Mucosa of stomach (tissue), 1 donor: ENCODE data around the gene INHBE.
A peak's percentile ranks its signal among the peaks of the same experiment; 100 is the strongest.

Experiments
- H3K27me3 ChIP-seq: one replicate; pipeline ENCODE4 v1.7.0; 2013; ENCODE audit warnings: mild to moderate bottlenecking, low read length; ENCODE audit not compliant: control insufficient read depth, insufficient read depth
- H3K36me3 ChIP-seq: one replicate; pipeline ENCODE4 v1.7.0; 2013; ENCODE audit warnings: low read length; ENCODE audit not compliant: control insufficient read depth, insufficient read depth
- H3K4me1 ChIP-seq: one replicate; pipeline ENCODE4 v1.7.0; 2013; ENCODE audit warnings: mild to moderate bottlenecking, low read length; ENCODE audit not compliant: control insufficient read depth, insufficient read depth
- H3K4me3 ChIP-seq: one replicate; pipeline ENCODE4 v1.7.0; 2013; ENCODE audit warnings: low read length
- H3K9ac ChIP-seq: one replicate; pipeline ENCODE4 v1.7.0; 2013; ENCODE audit warnings: mild to moderate bottlenecking, low read length, moderate library complexity
- H3K9me3 ChIP-seq: one replicate; pipeline ENCODE4 v1.7.0; 2013; ENCODE audit warnings: mild to moderate bottlenecking, low read length, moderate library complexity; ENCODE audit not compliant: control insufficient read depth
- donor health status: Pancreatic carcinoma.

The INHBE gene

GRCh38 chr12:57474430-57474829 lies 19.3 kb downstream of the INHBE start:
- Histone ChIP-seq H3K4me1 (peaks cover 28% of the 10 kb centered on the region), H3K4me3 (no peak overlapping the region), H3K36me3 (no peaks in the 10 kb centered on the region), H3K27me3 (peaks cover 68% of the 10 kb centered on the region), H3K9ac (no peak overlapping the region), H3K9me3 (no peaks in the 10 kb centered on the region)

- Histone ChIP-seq H3K9me3 (no peaks in the 10 kb centered on the region), H3K9ac (no peak overlapping the region), H3K36me3 (no peaks in the 10 kb centered on the region), H3K27me3 (peaks cover 68% of the 10 kb centered on the region), H3K4me3 (no peak overlapping the region), H3K4me1 (peaks cover 28% of the 10 kb centered on the region)
Measured at GRCh38 chr12:57474862-57475261, 19.8 kb downstream of the INHBE start.

GRCh38 chr12:57475271-57476161 lies 20.4 kb downstream of the INHBE start:
- Histone ChIP-seq H3K9me3 (no peaks in the 10 kb centered on the region), H3K9ac (no peak overlapping the region), H3K36me3 (no peaks in the 10 kb centered on the region), H3K4me3 (no peak overlapping the region), H3K4me1 (peaks cover 28% of the 10 kb centered on the region), H3K27me3 (peaks cover 68% of the 10 kb centered on the region)

- Histone ChIP-seq H3K9ac (peak overlapping the region; percentile 33), H3K27me3 (peaks cover 68% of the 10 kb centered on the region), H3K4me1 (peaks cover 22% of the 10 kb centered on the region), H3K9me3 (no peaks in the 10 kb centered on the region), H3K36me3 (no peaks in the 10 kb centered on the region), H3K4me3 (no peak overlapping the region)
Measured at GRCh38 chr12:57476162-57476992, 21.3 kb downstream of the INHBE start.

- H3K27me3 ChIP-seq = peaks cover 65% of the 10 kb centered on the region
- peak overlapping the region; percentile 33 for H3K9ac ChIP-seq
- H3K9me3 ChIP-seq = no peaks in the 10 kb centered on the region
- no peaks in the 10 kb centered on the region for H3K36me3 ChIP-seq
- no peak overlapping the region for H3K4me3 ChIP-seq
- H3K4me1 ChIP-seq = peaks cover 16% of the 10 kb centered on the region
Measured at GRCh38 chr12:57476993-57477709, 22.0 kb downstream of the INHBE start.

GRCh38 chr12:57477710-57478681 lies 22.9 kb downstream of the INHBE start:
- peak overlapping the region; percentile 7 for H3K9ac ChIP-seq
- H3K4me3 ChIP-seq = no peak overlapping the region
- H3K9me3 ChIP-seq = no peaks in the 10 kb centered on the region
- H3K36me3 ChIP-seq = no peaks in the 10 kb centered on the region
- peaks cover 16% of the 10 kb centered on the region for H3K4me1 ChIP-seq
- peaks cover 60% of the 10 kb centered on the region for H3K27me3 ChIP-seq

GRCh38 chr12:57479043-57479375 lies 23.9 kb downstream of the INHBE start:
- no peaks in the 10 kb centered on the region for H3K9me3 ChIP-seq
- no peak overlapping the region for H3K4me3 ChIP-seq
- peaks cover 16% of the 10 kb centered on the region for H3K4me1 ChIP-seq
- peaks cover 53% of the 10 kb centered on the region for H3K27me3 ChIP-seq
- peak overlapping the region; percentile 7 for H3K9ac ChIP-seq
- H3K36me3 ChIP-seq = no peaks in the 10 kb centered on the region

GRCh38 chr12:57479376-57480115 lies 24.4 kb downstream of the INHBE start, which contains the start of gene ARHGAP9:
Gene ARHGAP9, minus strand, starts transcription at chr12:57479866. Its CDS starts 460 bp downstream, at chr12:57479406.
- Histone ChIP-seq H3K9ac (peak within 1 kb of the TSS; percentile 7), H3K27me3 (peaks cover 47% of the 10 kb centered on the region), H3K4me3 (no peak within 1 kb of the TSS), H3K36me3 (no peaks in the 10 kb centered on the region), H3K4me1 (peaks cover 16% of the 10 kb centered on the region), H3K9me3 (no peaks in the 10 kb centered on the region)

- Histone ChIP-seq H3K36me3 (no peaks in the 10 kb centered on the region), H3K9me3 (no peaks in the 10 kb centered on the region), H3K9ac (no peak overlapping the region), H3K4me3 (no peak overlapping the region), H3K4me1 (no peaks in the 10 kb centered on the region), H3K27me3 (peaks cover 26% of the 10 kb centered on the region)
Measured at GRCh38 chr12:57481671-57482070, 26.6 kb downstream of the INHBE start.

- no peaks in the 10 kb centered on the region for H3K9me3 ChIP-seq
- peaks cover under 1% of the 10 kb centered on the region for H3K4me1 ChIP-seq
- no peak overlapping the region for H3K9ac ChIP-seq
- peaks cover 14% of the 10 kb centered on the region for H3K27me3 ChIP-seq
- H3K36me3 ChIP-seq = no peaks in the 10 kb centered on the region
- H3K4me3 ChIP-seq = no peak overlapping the region
Measured at GRCh38 chr12:57483466-57483865, 28.4 kb downstream of the INHBE start.
